DOHH2 (cell line): ENCODE data around the gene OSBPL8.

Source experiments
- H3F3A ChIP-seq: fragments of 200-600 bp; sonication (generic), shearing (Covaris generic); 2 replicates; pipeline ENCODE4 v1.6.0; 2016; ENCODE audit warnings: antibody characterized with exemption, mild to moderate bottlenecking; ENCODE audit not compliant: control insufficient read depth, insufficient read depth
- H3K27ac ChIP-seq: fragments of 200-600 bp; sonication (generic); 2 replicates; pipeline ENCODE4 v1.5.1; 2014; ENCODE audit warnings: low read depth, mild to moderate bottlenecking, low read length, moderate library complexity
- H3K27me3 ChIP-seq: fragments of 200-600 bp; sonication (generic); 2 replicates; pipeline ENCODE4 v1.6.1; 2014; ENCODE audit warnings: mild to moderate bottlenecking, low read length, mixed read lengths; ENCODE audit not compliant: control insufficient read depth
- H3K36me3 ChIP-seq: fragments of 200-600 bp; sonication (generic); 2 replicates; pipeline ENCODE4 v1.6.1; 2014; ENCODE audit warnings: mild to moderate bottlenecking, low read length, moderate library complexity, mixed read lengths; ENCODE audit not compliant: control insufficient read depth
- H3K4me1 ChIP-seq: fragments of 200-600 bp; sonication (generic); 2 replicates; pipeline ENCODE4 v1.6.1; 2014; ENCODE audit warnings: mild to moderate bottlenecking, low read length, mixed read lengths; ENCODE audit not compliant: control insufficient read depth
- H3K4me2 ChIP-seq: fragments of 200-600 bp; sonication (generic); 2 replicates; pipeline ENCODE4 v1.6.0; 2014; ENCODE audit warnings: mild to moderate bottlenecking, low read length, moderate library complexity
- H3K4me3 ChIP-seq: fragments of 200-600 bp; sonication (generic); 2 replicates; pipeline ENCODE4 v1.5.1; 2014; ENCODE audit warnings: mild to moderate bottlenecking, low read length, mixed read lengths
- H3K79me2 ChIP-seq: fragments of 200-600 bp; sonication (generic); 2 replicates; pipeline ENCODE4 v1.6.1; 2014; ENCODE audit warnings: mild to moderate bottlenecking, low read length, mixed read lengths; ENCODE audit not compliant: control insufficient read depth
- H3K9me2 ChIP-seq: fragments of 200-600 bp; sonication (generic); replicated peaks from 2 replicates; pipeline ENCODE4 v1.6.1; 2014; ENCODE audit warnings: mild to moderate bottlenecking, low read length, mixed read lengths; ENCODE audit not compliant: control insufficient read depth
- H3K9me3 ChIP-seq: fragments of 200-600 bp; sonication (generic); 2 replicates; pipeline ENCODE4 v1.6.1; 2014; ENCODE audit warnings: antibody characterized with exemption, low read length, mixed read lengths; ENCODE audit not compliant: control insufficient read depth, insufficient read depth
- H4K20me1 ChIP-seq: fragments of 200-600 bp; sonication (generic); 2 replicates; pipeline ENCODE4 v1.6.0; 2014; ENCODE audit warnings: low read depth, mild to moderate bottlenecking, antibody characterized with exemption, low read length, moderate library complexity; ENCODE audit not compliant: control insufficient read depth, insufficient read depth
- CTCF ChIP-seq: fragments of 200-600 bp; sonication (generic); IDR thresholded peaks from one replicate; pipeline ENCODE4 v1.5.1; 2014; ENCODE audit warnings: antibody characterized with exemption, mild to moderate bottlenecking, low read depth, low read length; ENCODE audit not compliant: poor library complexity, severe bottlenecking
- EZH2phosphoT487 ChIP-seq: fragments of 200-600 bp; sonication (generic); IDR thresholded peaks from 2 replicates; pipeline ENCODE4 v1.6.1; 2017; ENCODE audit warnings: borderline replicate concordance, mild to moderate bottlenecking, antibody characterized with exemption, low read length, moderate library complexity, mixed read lengths

The OSBPL8 gene

GRCh38 chr12:76391461-76391860 lies 168.1 kb downstream of the OSBPL8 start:
- Histone ChIP-seq H3K79me2 (no peaks in the 10 kb centered on the region), H3K9me2 (no peaks in the 10 kb centered on the region), H3K36me3 (peaks cover 20% of the 10 kb centered on the region), H3K4me3 (no peak overlapping the region), H3K9me3 (no peaks in the 10 kb centered on the region), H3F3A (no peaks in the 10 kb centered on the region), H3K27me3 (no peaks in the 10 kb centered on the region), H3K4me2 (no peak overlapping the region), H3K4me1 (no peaks in the 10 kb centered on the region), H3K27ac (no peak overlapping the region), H4K20me1 (no peaks in the 10 kb centered on the region)
- TF ChIP-seq CTCF (no peak), EZH2phosphoT487 (no peak)

GRCh38 chr12:76387614-76388013 lies 172.0 kb downstream of the OSBPL8 start:
- H3K27ac ChIP-seq: no peak overlapping the region
- no peaks in the 10 kb centered on the region for H3K9me2 ChIP-seq
- H3K4me2 ChIP-seq: no peak overlapping the region
- H3F3A ChIP-seq: no peaks in the 10 kb centered on the region
- H3K27me3 ChIP-seq: no peaks in the 10 kb centered on the region
- H3K9me3 ChIP-seq: no peaks in the 10 kb centered on the region
- no peaks in the 10 kb centered on the region for H3K79me2 ChIP-seq
- H3K4me1 ChIP-seq: no peaks in the 10 kb centered on the region
- no peak overlapping the region for H3K4me3 ChIP-seq
- H3K36me3 ChIP-seq: peaks cover 23% of the 10 kb centered on the region
- TF ChIP-seq EZH2phosphoT487: no peak
- TF ChIP-seq CTCF: no peak
- H4K20me1 ChIP-seq: no peaks in the 10 kb centered on the region

GRCh38 chr12:76384560-76384959 lies 175.0 kb downstream of the OSBPL8 start:
- peaks cover 17% of the 10 kb centered on the region; the same call in 1 of the 2 replicates for H3K36me3 ChIP-seq

More at GRCh38 chr12:76384560-76384959, 175.0 kb downstream of the OSBPL8 start:
- Histone ChIP-seq H4K20me1 (no peaks in the 10 kb centered on the region), H3K9me2 (no peaks in the 10 kb centered on the region), H3K9me3 (no peaks in the 10 kb centered on the region), H3K79me2 (no peaks in the 10 kb centered on the region), H3K27ac (no peak overlapping the region), H3K27me3 (no peaks in the 10 kb centered on the region), H3K4me1 (no peaks in the 10 kb centered on the region), H3K4me2 (no peak overlapping the region), H3K4me3 (no peak overlapping the region), H3F3A (no peaks in the 10 kb centered on the region)
- TF ChIP-seq CTCF: no peak
- TF ChIP-seq EZH2phosphoT487: no peak
